DOHH2 (cell line): Measurements from ENCODE around the gene TMEM114.

Experiments
- H3F3A ChIP-seq: fragments of 200-600 bp; sonication (generic), shearing (Covaris generic); 2 replicates; pipeline ENCODE4 v1.6.0; 2016; ENCODE audit warnings: antibody characterized with exemption, mild to moderate bottlenecking; ENCODE audit not compliant: control insufficient read depth, insufficient read depth
- H3K27ac ChIP-seq: fragments of 200-600 bp; sonication (generic); 2 replicates; pipeline ENCODE4 v1.5.1; 2014; ENCODE audit warnings: low read depth, mild to moderate bottlenecking, low read length, moderate library complexity
- H3K27me3 ChIP-seq: fragments of 200-600 bp; sonication (generic); 2 replicates; pipeline ENCODE4 v1.6.1; 2014; ENCODE audit warnings: mild to moderate bottlenecking, low read length, mixed read lengths; ENCODE audit not compliant: control insufficient read depth
- H3K36me3 ChIP-seq: fragments of 200-600 bp; sonication (generic); 2 replicates; pipeline ENCODE4 v1.6.1; 2014; ENCODE audit warnings: mild to moderate bottlenecking, low read length, moderate library complexity, mixed read lengths; ENCODE audit not compliant: control insufficient read depth
- H3K4me1 ChIP-seq: fragments of 200-600 bp; sonication (generic); 2 replicates; pipeline ENCODE4 v1.6.1; 2014; ENCODE audit warnings: mild to moderate bottlenecking, low read length, mixed read lengths; ENCODE audit not compliant: control insufficient read depth
- H3K4me2 ChIP-seq: fragments of 200-600 bp; sonication (generic); 2 replicates; pipeline ENCODE4 v1.6.0; 2014; ENCODE audit warnings: mild to moderate bottlenecking, low read length, moderate library complexity
- H3K4me3 ChIP-seq: fragments of 200-600 bp; sonication (generic); 2 replicates; pipeline ENCODE4 v1.5.1; 2014; ENCODE audit warnings: mild to moderate bottlenecking, low read length, mixed read lengths
- H3K79me2 ChIP-seq: fragments of 200-600 bp; sonication (generic); 2 replicates; pipeline ENCODE4 v1.6.1; 2014; ENCODE audit warnings: mild to moderate bottlenecking, low read length, mixed read lengths; ENCODE audit not compliant: control insufficient read depth
- H3K9me2 ChIP-seq: fragments of 200-600 bp; sonication (generic); replicated peaks from 2 replicates; pipeline ENCODE4 v1.6.1; 2014; ENCODE audit warnings: mild to moderate bottlenecking, low read length, mixed read lengths; ENCODE audit not compliant: control insufficient read depth
- H3K9me3 ChIP-seq: fragments of 200-600 bp; sonication (generic); 2 replicates; pipeline ENCODE4 v1.6.1; 2014; ENCODE audit warnings: antibody characterized with exemption, low read length, mixed read lengths; ENCODE audit not compliant: control insufficient read depth, insufficient read depth
- H4K20me1 ChIP-seq: fragments of 200-600 bp; sonication (generic); 2 replicates; pipeline ENCODE4 v1.6.0; 2014; ENCODE audit warnings: low read depth, mild to moderate bottlenecking, antibody characterized with exemption, low read length, moderate library complexity; ENCODE audit not compliant: control insufficient read depth, insufficient read depth
- EZH2phosphoT487 ChIP-seq: fragments of 200-600 bp; sonication (generic); IDR thresholded peaks from 2 replicates; pipeline ENCODE4 v1.6.1; 2017; ENCODE audit warnings: borderline replicate concordance, mild to moderate bottlenecking, antibody characterized with exemption, low read length, moderate library complexity, mixed read lengths
- TF ChIP-seq, protein P1 (sequence below): fragments of 200-600 bp; sonication (generic); IDR thresholded peaks from one replicate; pipeline ENCODE4 v1.5.1; 2014; ENCODE audit warnings: antibody characterized with exemption, mild to moderate bottlenecking, low read depth, low read length; ENCODE audit not compliant: poor library complexity, severe bottlenecking

Gene TMEM114

DNA sequence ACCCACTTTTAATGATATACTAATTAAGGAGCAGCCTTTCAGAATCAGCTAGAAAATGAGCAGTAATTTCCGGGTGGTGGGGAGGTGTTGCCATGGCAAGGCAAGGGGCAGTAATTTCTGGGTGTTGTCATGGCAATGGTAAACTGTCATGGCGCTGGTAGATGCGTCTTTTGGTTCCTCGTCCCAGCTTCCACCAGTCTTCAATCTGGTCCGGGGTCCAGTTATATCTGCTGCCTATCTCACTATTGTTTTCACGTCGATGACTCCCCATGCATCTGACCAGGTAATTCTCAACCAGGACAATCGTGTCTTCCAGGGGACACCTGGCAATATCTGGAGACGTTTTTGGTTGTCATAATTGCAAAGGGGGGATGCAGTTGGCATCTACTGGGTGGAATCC, 34.9 kb downstream of the TMEM114 start:
- H3F3A ChIP-seq: no peaks in the 10 kb centered on the region
- H3K4me3 ChIP-seq: no peak overlapping the region
- no peaks in the 10 kb centered on the region for H3K9me2 ChIP-seq
- no peak overlapping the region for H3K27ac ChIP-seq
- H4K20me1 ChIP-seq: no peaks in the 10 kb centered on the region
- no peaks in the 10 kb centered on the region for H3K27me3 ChIP-seq
- TF ChIP-seq, protein P1, sequence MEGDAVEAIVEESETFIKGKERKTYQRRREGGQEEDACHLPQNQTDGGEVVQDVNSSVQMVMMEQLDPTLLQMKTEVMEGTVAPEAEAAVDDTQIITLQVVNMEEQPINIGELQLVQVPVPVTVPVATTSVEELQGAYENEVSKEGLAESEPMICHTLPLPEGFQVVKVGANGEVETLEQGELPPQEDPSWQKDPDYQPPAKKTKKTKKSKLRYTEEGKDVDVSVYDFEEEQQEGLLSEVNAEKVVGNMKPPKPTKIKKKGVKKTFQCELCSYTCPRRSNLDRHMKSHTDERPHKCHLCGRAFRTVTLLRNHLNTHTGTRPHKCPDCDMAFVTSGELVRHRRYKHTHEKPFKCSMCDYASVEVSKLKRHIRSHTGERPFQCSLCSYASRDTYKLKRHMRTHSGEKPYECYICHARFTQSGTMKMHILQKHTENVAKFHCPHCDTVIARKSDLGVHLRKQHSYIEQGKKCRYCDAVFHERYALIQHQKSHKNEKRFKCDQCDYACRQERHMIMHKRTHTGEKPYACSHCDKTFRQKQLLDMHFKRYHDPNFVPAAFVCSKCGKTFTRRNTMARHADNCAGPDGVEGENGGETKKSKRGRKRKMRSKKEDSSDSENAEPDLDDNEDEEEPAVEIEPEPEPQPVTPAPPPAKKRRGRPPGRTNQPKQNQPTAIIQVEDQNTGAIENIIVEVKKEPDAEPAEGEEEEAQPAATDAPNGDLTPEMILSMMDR: no peak
- no peak for TF ChIP-seq EZH2phosphoT487
- no peaks in the 10 kb centered on the region for H3K36me3 ChIP-seq
- H3K4me1 ChIP-seq: no peaks in the 10 kb centered on the region
- H3K9me3 ChIP-seq: no peaks in the 10 kb centered on the region; the same call in 1 of the 2 replicates
- H3K79me2 ChIP-seq: no peaks in the 10 kb centered on the region
- no peak overlapping the region for H3K4me2 ChIP-seq

DNA sequence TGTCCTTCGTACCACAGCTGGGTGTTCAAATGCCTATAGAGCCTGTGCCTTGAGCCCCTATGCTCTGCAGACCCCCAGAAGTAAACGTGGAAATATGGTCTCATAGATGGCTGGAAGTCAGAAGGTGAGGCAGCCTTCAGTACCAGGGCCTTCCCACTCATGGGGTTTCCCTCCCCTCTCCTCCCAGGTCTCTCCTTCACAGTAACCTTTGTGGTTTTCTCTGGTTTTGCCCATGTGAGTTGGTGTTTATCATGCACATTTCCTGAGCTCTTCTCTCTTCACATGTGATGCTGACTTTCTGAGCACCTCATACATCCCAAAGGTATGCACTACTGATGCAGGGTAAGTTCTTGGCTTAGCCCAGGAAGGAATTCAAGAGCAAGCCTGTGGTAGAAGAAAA, 35.4 kb downstream of the TMEM114 start:
- no peaks in the 10 kb centered on the region for H3F3A ChIP-seq
- H3K9me3 ChIP-seq: no peaks in the 10 kb centered on the region
- H3K27me3 ChIP-seq: no peaks in the 10 kb centered on the region
- H3K27ac ChIP-seq: no peak overlapping the region
- H3K4me1 ChIP-seq: no peaks in the 10 kb centered on the region
- no peak overlapping the region for H3K4me3 ChIP-seq
- TF ChIP-seq EZH2phosphoT487: no peak
- TF ChIP-seq, protein P1: no peak
- no peak overlapping the region for H3K4me2 ChIP-seq
- no peaks in the 10 kb centered on the region for H3K9me2 ChIP-seq
- no peaks in the 10 kb centered on the region for H4K20me1 ChIP-seq
- H3K79me2 ChIP-seq: no peaks in the 10 kb centered on the region
- no peaks in the 10 kb centered on the region for H3K36me3 ChIP-seq

DNA sequence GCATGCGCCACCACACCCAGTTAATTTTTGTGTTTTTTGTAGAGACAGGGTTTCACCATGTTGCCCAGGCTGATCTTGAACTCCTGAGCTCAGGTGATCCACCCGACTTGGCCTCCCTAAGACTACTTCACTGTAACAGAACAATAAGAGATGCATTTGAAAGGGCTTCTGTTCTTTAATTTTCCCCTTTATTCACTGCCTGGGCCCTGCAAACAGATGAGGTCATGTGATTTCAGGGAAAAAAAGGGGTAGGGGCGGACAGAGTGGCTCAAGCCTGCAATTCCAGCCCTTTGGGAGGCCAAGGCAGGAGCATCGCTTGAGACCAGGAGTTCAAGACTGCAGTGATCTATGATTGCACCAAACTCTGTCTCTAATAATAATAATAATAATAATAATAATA, 36.3 kb downstream of the TMEM114 start:
- Histone ChIP-seq H3K9me2 (no peaks in the 10 kb centered on the region), H3K4me3 (no peak overlapping the region), H3K9me3 (no peaks in the 10 kb centered on the region), H3K36me3 (no peaks in the 10 kb centered on the region), H3K79me2 (no peaks in the 10 kb centered on the region), H3K27ac (no peak overlapping the region), H3K4me1 (no peaks in the 10 kb centered on the region), H3K27me3 (no peaks in the 10 kb centered on the region), H3F3A (no peaks in the 10 kb centered on the region), H3K4me2 (no peak overlapping the region), H4K20me1 (no peaks in the 10 kb centered on the region)
- TF ChIP-seq, protein P1: no peak
- no peak for TF ChIP-seq EZH2phosphoT487
